GM18520 (cell line): ENCODE measurements around the gene ZFYVE28.
A peak's percentile ranks its signal among the peaks of the same experiment; 100 is the strongest.

Source experiments
- ATAC-seq: cut with Tn5 transposase; IDR thresholded peaks from one replicate; pipeline ENCODE4 v1.9.1; 2021; ENCODE audit not compliant: unreplicated experiment

Gene ZFYVE28

DNA sequence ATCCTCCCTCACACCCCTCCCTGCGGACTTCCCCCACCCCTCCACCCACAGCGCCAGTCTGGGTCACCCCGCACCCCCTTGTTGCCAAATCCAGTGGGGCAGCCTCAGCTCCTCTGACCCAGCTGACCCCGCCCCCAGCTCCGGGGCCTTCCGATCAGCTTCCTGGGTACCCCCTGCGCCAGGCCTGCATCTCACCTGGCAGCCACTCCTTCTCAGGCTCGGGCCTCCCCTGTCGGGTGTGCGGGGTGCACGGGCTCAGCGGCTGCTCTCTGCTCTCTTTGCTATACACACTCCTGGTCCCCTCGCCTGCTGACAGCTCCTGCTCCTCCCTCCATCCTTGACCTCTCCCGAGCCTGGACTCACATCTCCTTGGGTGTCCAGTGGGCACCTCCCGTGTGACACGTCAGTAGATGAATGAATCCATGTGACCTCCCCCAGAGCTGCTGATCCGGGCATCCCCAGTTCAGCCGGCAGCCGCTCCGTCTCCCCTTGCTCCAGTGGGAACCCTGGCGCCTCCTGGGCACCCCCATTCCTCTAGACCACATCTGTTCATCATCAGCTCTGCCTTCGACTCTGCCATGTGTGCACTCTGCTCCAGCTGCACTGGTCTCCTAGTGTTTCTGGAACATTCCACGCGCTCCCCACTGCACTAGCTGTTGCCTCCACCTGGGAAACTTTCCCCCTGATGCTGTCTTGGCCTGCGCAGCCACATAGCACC is 10.2 kb upstream of the ZFYVE28 start:
- no peak for ATAC-seq

- no peak for ATAC-seq
Measured at GRCh38 chr4:2427383-2428334, 9.2 kb upstream of the ZFYVE28 start.

DNA sequence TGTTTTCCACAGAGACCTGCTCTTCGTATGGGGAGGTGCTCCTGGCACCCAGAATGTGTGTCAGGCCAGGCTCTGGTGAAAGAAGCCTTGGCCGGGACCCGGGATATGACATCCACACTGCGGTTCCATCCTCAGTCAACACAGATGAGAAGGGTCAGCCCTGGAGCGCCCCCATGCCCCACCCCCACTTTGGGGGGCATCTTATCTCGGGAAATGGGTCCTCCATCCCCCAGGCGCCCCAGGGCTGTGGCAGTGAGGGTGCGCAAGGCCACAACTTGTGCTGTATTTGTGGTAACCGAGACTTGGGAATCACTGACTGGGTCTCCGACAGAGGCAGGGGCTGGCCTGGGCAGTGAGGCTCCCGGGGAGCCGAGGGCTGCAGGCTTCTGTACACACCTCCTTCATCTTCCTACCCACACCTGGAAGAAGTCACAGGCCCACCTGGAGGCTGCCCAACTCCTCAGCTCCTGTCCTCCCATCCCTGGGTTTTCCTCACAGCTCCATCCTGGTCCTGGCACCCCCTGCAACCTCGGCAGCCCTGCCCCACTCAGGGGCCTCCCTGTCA is 8.3 kb upstream of the ZFYVE28 start:
- ATAC-seq = no peak

DNA sequence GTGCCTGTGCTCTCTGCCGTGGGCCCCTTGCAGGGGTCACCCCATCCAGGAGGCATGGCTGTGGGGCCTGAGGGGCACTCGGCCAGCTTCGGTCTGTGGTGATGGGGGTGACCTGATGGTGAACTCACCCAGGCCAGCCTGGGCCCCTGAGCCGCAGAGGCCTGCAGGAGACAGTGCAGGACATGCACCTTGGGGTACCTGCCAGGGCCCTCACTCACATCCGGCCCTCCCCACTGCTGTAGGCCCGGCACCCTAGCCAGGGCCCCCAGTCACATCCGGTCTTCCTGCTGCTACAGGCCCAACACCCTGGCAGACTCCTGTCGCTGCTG is 7.6 kb upstream of the ZFYVE28 start:
- ATAC-seq = no peak

- ATAC-seq = no peak
Measured at GRCh38 chr4:2425386-2426068, 7.1 kb upstream of the ZFYVE28 start.

DNA sequence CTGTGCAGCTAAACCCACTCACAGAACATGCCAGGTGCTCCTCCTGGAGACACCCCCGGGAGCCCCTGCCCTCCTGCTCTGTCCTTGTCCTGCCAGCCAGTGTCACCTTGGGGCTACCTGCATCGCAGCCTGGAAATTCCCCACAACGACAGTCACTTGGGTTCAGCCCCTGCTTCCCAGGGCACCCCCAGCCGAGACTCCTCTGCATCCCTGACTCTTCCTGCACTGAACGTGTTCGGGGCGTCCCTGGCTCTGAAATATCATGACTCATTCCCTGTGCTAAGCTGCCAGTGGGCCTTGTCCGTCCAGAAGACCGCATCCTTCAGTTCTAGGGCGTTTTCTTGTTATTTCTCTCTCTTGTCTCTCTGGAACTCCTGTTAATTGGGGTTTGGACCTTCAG is 6.1 kb upstream of the ZFYVE28 start:
- ATAC-seq = no peak

DNA sequence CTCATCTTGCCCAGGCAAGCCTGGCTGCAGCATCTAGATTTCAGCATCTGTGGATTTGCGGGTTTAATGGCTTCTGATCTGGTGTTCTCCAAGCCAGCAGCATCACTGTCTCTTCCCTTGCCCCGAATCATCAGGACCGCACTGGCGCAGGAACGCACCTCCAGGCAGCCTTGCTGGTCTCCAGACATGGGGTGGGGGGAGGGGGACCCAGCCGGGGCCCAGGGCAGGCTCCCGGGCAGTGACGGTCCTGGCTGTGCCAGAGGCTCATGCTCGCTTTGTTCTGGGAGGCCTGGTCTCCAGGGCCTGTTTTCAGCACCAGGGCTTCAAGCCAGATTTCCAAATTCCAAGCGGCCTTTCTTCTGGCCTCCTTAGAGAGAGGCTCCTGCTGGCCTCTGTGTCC is 5.2 kb upstream of the ZFYVE28 start:
- ATAC-seq = no peak

DNA sequence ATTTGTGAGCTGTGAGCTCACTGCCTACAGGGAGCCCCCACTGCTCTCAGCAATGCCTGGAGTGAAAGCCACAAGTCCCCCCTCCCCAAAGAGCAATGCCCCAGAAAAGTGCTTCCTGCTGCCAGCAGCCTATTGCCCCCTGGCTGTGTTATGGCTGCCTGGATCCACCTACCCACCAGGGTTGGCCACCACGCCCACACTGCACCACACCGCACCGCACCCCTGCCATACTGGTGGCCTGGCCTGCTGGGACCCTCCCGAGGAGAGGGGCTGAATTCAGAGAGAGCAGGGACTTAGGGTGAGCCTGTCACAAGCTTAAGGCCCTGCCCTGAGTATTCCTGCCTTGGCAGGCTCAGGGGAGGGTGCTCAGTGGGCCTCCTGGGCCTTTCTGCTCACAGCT is 4.6 kb upstream of the ZFYVE28 start:
- no peak for ATAC-seq

- no peak for ATAC-seq
Measured at GRCh38 chr4:2421928-2422327, 3.5 kb upstream of the ZFYVE28 start.

- ATAC-seq = no peak
Measured at GRCh38 chr4:2419814-2420213, 1.4 kb upstream of the ZFYVE28 start.

GRCh38 chr4:2418650-2419571 is 466 bp upstream of the ZFYVE28 start, which contains the start of gene CFAP99:
TSS of gene CFAP99 (plus strand) at chr4:2418955.
- ATAC-seq = peak; percentile 92

DNA sequence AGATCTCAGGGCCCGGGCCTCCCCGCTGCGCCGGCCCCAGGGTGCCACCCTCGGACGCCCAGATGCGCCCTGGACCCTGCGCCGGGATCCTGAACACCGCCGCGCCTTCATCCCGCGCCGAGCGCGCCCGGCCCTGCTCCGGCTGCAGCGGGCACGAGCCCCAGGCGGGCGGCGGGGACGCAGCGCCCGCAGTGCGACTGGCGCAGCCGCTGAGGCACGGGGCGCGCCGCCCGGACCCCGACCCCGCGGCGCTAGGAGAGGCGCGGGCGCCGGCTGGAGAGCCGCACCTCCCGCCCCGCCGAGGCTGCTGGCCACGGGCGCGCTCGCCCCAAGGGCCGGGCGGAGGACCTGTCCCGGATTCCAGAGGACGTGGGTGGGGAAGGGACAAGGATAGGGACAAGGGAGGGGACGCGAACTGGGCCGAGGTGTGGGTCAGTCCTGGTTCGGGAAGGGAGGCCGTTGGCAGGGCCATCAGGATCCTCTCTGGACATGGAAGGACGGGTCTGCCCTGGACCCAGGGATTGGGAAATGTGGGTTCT is 1.1 kb downstream of the ZFYVE28 start:
- ATAC-seq = no peak

DNA sequence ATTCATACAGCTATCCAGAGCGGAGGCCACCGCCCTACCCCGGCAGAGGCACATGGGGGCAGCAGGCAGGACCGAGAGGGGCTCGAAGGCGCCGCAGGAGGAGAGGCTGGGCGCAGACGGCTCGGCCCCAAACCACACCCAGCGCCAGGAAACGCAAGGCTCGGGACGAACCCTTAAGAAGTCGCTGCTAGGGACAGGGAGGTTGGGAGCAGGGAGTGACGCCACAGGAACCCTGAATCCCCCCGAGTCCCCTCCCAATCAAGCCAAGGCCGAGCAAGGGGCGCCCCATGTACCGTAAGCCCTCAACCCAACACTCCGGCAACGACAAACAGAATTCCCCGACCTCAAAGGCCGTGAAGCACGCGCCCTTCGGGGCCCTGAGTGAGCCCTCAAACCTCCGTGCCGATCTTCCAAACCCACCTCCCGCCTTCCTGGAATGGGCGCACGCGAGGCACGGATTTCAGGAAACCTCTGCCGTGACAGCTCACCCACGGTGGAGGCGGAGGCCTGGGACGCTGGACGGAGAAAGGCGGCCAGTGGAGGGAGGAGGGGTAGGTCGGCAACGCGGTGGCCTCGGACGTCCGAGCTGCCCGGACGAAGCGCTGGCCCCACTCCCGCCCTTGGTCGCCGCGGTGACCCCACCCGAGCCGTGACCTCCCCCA is 1.8 kb downstream of the ZFYVE28 start:
- ATAC-seq = no peak

DNA sequence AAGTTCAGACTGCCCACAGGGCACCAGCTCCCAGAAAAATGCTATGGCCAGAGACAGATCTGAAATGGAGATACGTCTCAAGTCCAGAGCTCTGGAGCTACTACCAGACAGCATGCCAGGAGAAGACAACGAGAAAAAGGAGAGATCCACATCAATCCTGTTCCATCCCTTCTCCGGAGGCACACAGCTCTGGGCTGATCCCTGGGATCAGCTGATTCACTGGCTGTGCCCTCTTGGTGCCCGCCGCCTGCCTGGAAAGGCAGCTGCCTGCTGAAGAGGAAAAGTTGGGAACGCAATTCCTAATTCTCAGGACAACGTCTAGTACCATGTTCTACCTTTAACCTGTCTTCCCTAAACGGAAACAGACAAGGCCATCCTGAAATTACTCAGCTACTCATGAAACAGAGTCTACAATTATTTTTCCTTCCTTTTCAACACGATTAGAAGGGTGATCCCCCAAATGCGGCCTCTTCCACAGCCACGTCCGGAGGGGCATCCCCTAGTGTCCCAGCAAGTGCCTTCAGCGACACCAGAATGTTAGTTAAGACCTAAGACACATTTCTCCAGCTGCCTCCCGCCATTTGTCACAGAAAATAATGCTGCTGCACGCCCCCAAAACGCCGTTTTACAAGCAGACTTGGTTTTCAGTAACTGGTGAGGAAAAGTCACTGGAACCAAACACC is 2.4 kb downstream of the ZFYVE28 start:
- ATAC-seq = no peak

GRCh38 chr4:2415213-2415612 is 3.2 kb downstream of the ZFYVE28 start:
- ATAC-seq = no peak

GRCh38 chr4:2413821-2414610 is 4.4 kb downstream of the ZFYVE28 start:
- ATAC-seq = no peak

GRCh38 chr4:2412885-2413716 is 5.3 kb downstream of the ZFYVE28 start:
- ATAC-seq = peak; percentile 40
